A172 (cell line): Measurements from ENCODE around the gene MED12L. TPM values are rescaled to one million over a fixed set of nuclear protein-coding genes. Genes with fewer than 3 reads are reported as not detected.

Source experiments
- DNase-seq: peaks from one replicate; pipeline ENCODE4 v3.0.0-alpha.2; 2015; ENCODE audit warnings: low spot score
- total RNA-seq: library from RNA; depleted of rRNA; stranded (reverse); fragments of >200 nt; shearing (Covaris generic); gene quantifications from 2 replicates; pipeline ENCODE4 v1.2.3, GENCODE V29; 2014

Gene MED12L
- total RNA-seq, 1 experiment from 2014 or later: 0.12 TPM

GRCh38 chr3:151452368-151452767 is 366.9 kb downstream of the MED12L start:
- no peak for DNase-seq

GRCh38 chr3:151452841-151453240 is 367.4 kb downstream of the MED12L start:
- no peak for DNase-seq

GRCh38 chr3:151456065-151456464 is 370.6 kb downstream of the MED12L start:
- DNase-seq: no peak

GRCh38 chr3:151459358-151459757 is 373.9 kb downstream of the MED12L start:
- DNase-seq: no peak

GRCh38 chr3:151460228-151460627 is 374.8 kb downstream of the MED12L start:
- DNase-seq: no peak

- no peak for DNase-seq
These were observed 375.4 kb downstream of the MED12L start, which contains the start of gene IGSF10 for GRCh38 chr3:151460774-151461450. Gene IGSF10 (minus strand): TSS chr3:151461061. CDS start chr3:151458709, 2,352 bp downstream.

GRCh38 chr3:151462278-151462780 is 376.9 kb downstream of the MED12L start:
- no peak for DNase-seq

- DNase-seq: no peak
These were observed 377.5 kb downstream of the MED12L start for GRCh38 chr3:151462991-151463390.

GRCh38 chr3:151467069-151467468 is 381.6 kb downstream of the MED12L start:
- DNase-seq: no peak

GRCh38 chr3:151468284-151468917 is 382.9 kb downstream of the MED12L start:
- DNase-seq: peak; percentile 80

GRCh38 chr3:151476344-151477018 is 391.0 kb downstream of the MED12L start:
- DNase-seq: no peak

GRCh38 chr3:151477591-151478334 is 392.3 kb downstream of the MED12L start:
- no peak for DNase-seq

GRCh38 chr3:151478335-151478697 is 392.9 kb downstream of the MED12L start:
- DNase-seq: no peak

GRCh38 chr3:151479452-151479851 is 394.0 kb downstream of the MED12L start:
- DNase-seq: no peak

- no peak for DNase-seq
These were observed 395.0 kb downstream of the MED12L start for GRCh38 chr3:151480492-151480891.

- no peak for DNase-seq
These were observed 398.0 kb downstream of the MED12L start for GRCh38 chr3:151483488-151483887.

GRCh38 chr3:151483961-151484520 is 398.6 kb downstream of the MED12L start:
- no peak for DNase-seq
